HG03196 (cell line): ENCODE measurements around the gene TMCO1.
"Not testable (repeated sequence)": the region's sequence is repeated elsewhere in the genome, so short reads cannot be mapped to it uniquely, and the experiment has no call there.

Experiments used
- ATAC-seq: cut with Tn5 transposase; IDR thresholded peaks from one replicate; pipeline ENCODE4 v1.9.1; 2021; ENCODE audit not compliant: unreplicated experiment

Gene TMCO1

GRCh38 chr1:165688046-165688445, 80.6 kb downstream of the TMCO1 start:
- no peak for ATAC-seq

- ATAC-seq: no peak
These were observed 81.7 kb downstream of the TMCO1 start for GRCh38 chr1:165686971-165687433.

DNA sequence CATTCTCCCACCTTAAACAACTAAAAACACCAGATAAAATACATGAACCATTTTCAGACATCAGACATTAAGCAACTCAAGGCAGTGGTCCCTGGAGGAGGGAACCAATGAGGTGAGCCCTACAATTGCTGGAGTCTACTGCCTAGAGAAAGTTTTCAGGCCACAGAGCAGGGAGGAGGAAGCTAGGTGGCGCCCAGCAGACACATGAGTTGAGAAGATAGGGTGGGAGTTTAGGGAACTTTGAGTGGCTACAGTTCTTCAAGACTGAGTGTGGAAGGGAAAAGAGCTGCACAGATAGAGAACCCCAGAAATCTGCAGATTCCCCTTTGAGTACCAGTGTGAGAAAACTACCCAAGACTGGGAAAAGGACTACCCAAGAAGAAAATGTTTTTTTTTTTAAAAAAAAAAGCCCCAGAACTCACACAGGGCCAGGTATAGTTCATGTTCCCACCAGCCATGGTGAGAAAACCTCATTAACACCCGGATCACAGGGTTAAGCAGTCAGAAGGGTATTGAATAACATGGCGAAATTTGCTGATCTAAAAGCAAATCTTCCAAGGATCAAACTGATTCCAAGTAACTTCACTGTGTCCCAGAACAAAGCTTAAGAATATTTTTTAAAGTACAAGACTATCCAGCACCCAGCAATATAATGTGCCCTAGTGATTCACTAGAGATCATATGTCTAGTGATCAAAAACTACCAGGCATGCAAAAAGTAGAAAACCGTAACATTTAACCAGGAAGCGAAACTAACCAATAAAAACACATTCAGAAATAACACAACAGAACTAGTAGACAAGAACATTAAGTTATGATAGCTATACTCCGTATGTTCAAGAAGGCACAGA, 82.3 kb downstream of the TMCO1 start:
- ATAC-seq: no peak

GRCh38 chr1:165683848-165684485, 84.7 kb downstream of the TMCO1 start:
- ATAC-seq: no peak

- not testable (repeated sequence) for ATAC-seq
These were observed 87.9 kb downstream of the TMCO1 start for GRCh38 chr1:165680773-165681172.

DNA sequence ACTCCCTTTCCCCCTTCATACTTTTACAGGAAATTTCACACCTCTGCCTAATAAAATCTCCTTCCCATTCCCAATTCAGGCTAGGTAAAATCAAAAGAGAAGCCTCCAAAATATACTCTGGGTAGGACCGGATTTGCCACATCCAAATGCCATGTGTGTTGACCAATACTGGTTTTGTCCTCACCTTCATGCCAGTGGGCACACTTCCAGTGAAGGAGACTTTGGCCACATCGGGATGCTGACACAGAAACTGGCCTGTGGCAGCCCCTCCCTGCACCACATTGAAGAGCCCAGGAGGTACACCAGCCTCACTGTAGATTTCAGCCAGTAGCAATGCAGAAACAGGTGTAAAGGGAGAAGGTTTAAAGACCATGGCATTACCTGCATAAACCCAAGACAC, 88.4 kb downstream of the TMCO1 start:
- ATAC-seq: no peak

GRCh38 chr1:165679282-165680036, 89.2 kb downstream of the TMCO1 start:
- ATAC-seq: no peak

DNA sequence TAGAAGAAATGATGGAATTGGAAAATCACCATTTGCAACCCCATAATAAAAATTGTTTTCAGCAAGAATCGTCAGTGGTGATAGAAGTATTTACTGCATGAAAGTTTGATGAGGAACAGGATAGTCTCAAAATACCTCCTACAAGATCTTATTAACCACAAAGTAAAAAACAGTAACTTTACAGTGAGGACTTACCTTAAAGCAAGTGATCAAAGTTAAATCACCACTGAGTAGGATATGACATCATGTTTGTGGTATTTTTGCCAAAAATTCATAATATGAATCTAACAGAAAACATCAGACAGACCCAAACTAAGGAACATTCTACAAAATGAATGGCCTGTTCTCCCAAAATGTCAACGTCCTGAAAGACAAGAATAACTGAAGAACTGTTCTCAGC, 90.2 kb downstream of the TMCO1 start:
- ATAC-seq: no peak
